Heart left ventricle (tissue), 16 donors: ENCODE results near the gene PROSER2. TPM values are rescaled to one million over a fixed set of nuclear protein-coding genes. Genes with fewer than 3 reads are reported as not detected.
A peak's percentile ranks its signal among the peaks of the same experiment; 100 is the strongest.

ENCODE experiments used
- ATAC-seq, 4 donors: fragments of 200-7000 bp; cut with Tn5 transposase; one replicate each; pipeline ENCODE4 v1.9.1; 2020 to 2022; ENCODE audit warnings: moderate library complexity in 4 of 4, mild to moderate bottlenecking in 3 of 4, moderate number of reproducible peaks in 1 of 4
- DNase-seq, 5 donors: peaks; one replicate each; pipeline ENCODE4 v3.0.0-alpha.2; 2020
- H3K27ac ChIP-seq, 12 donors: fragments of 200-600 bp; sonication (generic) in 4 of 12; one replicate each; pipeline versions ENCODE4 v1.5.0 to v1.8.0; 2016 to 2022; ENCODE audit warnings: mild to moderate bottlenecking in 2 of 12
- H3K27me3 ChIP-seq, 9 donors: fragments of 200-600 bp; sonication (generic) in 2 of 9; one replicate each; pipeline versions ENCODE4 v1.5.1 to v1.8.0; 2016 to 2022; ENCODE audit warnings: mild to moderate bottlenecking in 3 of 9
- H3K36me3 ChIP-seq, 9 donors: fragments of 200-600 bp; sonication (generic) in 2 of 9; one replicate each; pipeline versions ENCODE4 v1.5.0 to v1.8.0; 2018 to 2022; ENCODE audit warnings: mild to moderate bottlenecking in 2 of 9
- H3K4me1 ChIP-seq, 12 donors: fragments of 200-600 bp; sonication (generic) in 4 of 12; one replicate each; pipeline versions ENCODE4 v1.5.0 to v1.8.0; 2016 to 2022; ENCODE audit warnings: mild to moderate bottlenecking in 3 of 12
- H3K4me3 ChIP-seq, 12 donors: fragments of 200-600 bp; sonication (generic) in 4 of 12; one replicate each; pipeline versions ENCODE4 v1.5.0 to v1.8.0; 2017 to 2022; ENCODE audit warnings: mild to moderate bottlenecking in 9 of 12, moderate library complexity in 4 of 12
- H3K9me3 ChIP-seq, 12 donors: fragments of 200-600 bp; sonication (generic) in 4 of 12; one replicate each; pipeline versions ENCODE4 v1.5.0 to v1.8.0; 2016 to 2022; ENCODE audit warnings: mild to moderate bottlenecking in 1 of 12
- CTCF ChIP-seq, 12 donors: fragments of 200-600 bp; sonication (generic) in 4 of 12; IDR thresholded peaks; one replicate each; pipeline versions ENCODE4 v1.5.0 to v1.8.0; 2018 to 2022; ENCODE audit warnings: antibody characterized with exemption in 12 of 12, mild to moderate bottlenecking in 5 of 12
- POLR2A ChIP-seq, 2 donors: fragments of 450-650 bp; IDR thresholded peaks; one replicate each; pipeline ENCODE4 v1.6.1; 2017; ENCODE audit warnings: antibody characterized with exemption in 2 of 2, mild to moderate bottlenecking in 2 of 2, moderate library complexity in 2 of 2
- WGBS, 4 donors: extraction: QIAGEN DNeasy Blood & Tissue Kit in 2 of 4; methylation state at CpG; one replicate each; pipeline versions ENCODE4 v1.1.5 to v1.1.7; 2013 to 2018; 5-methylcytosine and 5-hydroxymethylcytosine counted together
- intact Hi-C, 10 donors: fragments of 100-400 bp; cut with DNase I; formaldehyde crosslinking; loops; one replicate each; pipeline versions ENCODE4 v1.11.1 to v1.14.2; 2022
- polyA plus RNA-seq, 2 donors: library from polyadenylated mRNA; stranded (reverse); fragments of 200-250 nt; gene quantifications; one replicate each; pipeline ENCODE4 v1.2.3, GENCODE V29; 2013
- total RNA-seq, 9 donors: library from RNA; depleted of rRNA in 2 of 9; stranded (reverse); fragments of >200 nt in 2 of 9; fragmentation: NEBNext Ultra II Directional in 3 of 9; extraction: Animal tissue kit (Norgen Biotek cat#: 25700) in 3 of 9; gene quantifications; one replicate each; pipeline versions ENCODE4 v1.1.0 to v1.2.4, GENCODE V29; 2016 to 2023
- donor health status: ischemic (EF 13 %, LVEDD 7.1; RV severe dilation, severe dysfunction).
- donor health status: healthy with polysubstance abuse.
- donor health status: DM: no; HTN: yes; CAD: no.
- donor health status: DM: no; HTN: no; CAD: no.
- donor health status: ischemic (EF 25% LVEDD 6.9; RV normal size, moderate dysfunction).
- donor health status: ischemic (EF 25% LVEDD 5.7; RV mildly dilated, moderate dysfunction).
- donor health status: healthy.
- donor health status: DM: yes; HTN: yes; CAD: no.
- donor health status: ischemic (EF 35%, LVEDD 5.7; RV mildly dilated, moderate dysfunction).
- donor health status: nonischemic (EF 11% LVEDD 7.7; RV severe dilation, severe dysfunction).
- donor health status: DM: yes; HTN: yes; CAD: no.
- donor health status: PGD.
- donor health status: ischemic (EF 29% LVEDD 5.4; RV normal size, mild dysfunction).
- donor health status: nonischemic (EF 23%, LVEDD 6.1; RV moderate dilation, normal function).

The PROSER2 gene
- total and polyA plus RNA-seq, 11 donors: 0.38 to 3.3 (median 0.83) TPM

DNA sequence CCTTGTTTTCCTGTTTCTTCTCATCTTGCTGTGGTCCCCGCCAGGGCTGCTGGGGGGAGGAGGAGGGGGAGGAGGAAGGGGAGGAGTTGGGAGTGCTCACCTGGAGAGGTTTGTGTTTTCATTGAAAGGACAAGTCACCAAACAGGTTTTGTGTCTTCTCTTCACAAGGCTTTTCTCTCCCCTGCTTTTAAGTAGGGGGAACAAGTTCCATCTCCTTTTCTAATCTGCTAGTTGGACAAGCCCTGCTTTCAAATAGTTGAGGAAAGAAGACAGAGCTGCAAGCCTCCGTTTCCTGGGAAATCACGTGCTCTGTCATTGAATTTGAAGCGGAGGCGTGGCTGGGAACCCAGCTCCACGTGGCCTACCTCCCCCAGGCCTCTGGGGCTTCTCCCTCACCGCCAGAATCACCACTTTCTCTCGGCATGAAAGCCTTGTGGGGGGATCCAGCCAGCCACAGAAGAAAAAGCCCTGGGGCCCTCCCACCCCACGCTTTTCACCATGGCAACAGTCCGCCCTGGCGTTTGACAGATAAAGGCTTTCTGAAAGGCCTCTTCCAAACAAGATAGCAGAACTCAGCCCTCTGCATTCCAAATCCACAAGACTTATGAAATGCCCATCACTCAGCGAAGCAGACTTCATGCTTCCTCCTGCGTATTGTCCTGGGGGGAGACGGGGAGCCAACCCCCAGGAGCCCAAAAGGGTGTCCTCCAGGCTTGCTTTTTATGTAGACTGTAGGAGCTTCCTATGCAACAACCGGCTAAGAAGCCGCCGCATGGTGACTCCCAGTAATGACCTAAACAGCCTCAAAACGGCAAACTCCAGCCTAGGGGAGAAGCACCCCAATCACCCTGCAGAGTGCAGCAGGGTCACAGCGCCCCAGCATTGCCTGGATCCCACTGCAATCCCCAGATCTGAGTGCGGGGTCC is 51.7 kb downstream of the PROSER2 start:
- Histone ChIP-seq H3K4me1 (peaks cover 0 to 43% (median 19%) of the 10 kb centered on the region in 12 donors), H3K4me3 (no peak overlapping the region), H3K9me3 (no peaks in the 10 kb centered on the region), H3K36me3 (no peaks in the 10 kb centered on the region), H3K27me3 (no peaks in the 10 kb centered on the region), H3K27ac (peak overlapping the region in 6 of 12 donors; percentile 13 to 52 (median 34))
- TF ChIP-seq CTCF (IDR thresholded peaks at IDR 0.05) (no peak), POLR2A (IDR thresholded peaks at IDR 0.05) (no peak)
- DNase-seq: peak; percentile 27 to 67 (median 57)
- peak in 2 of 4 donors; percentile 35 to 38 for ATAC-seq
- intact Hi-C loops: no loop called here
- WGBS, 4 donors: 23 to 42% (median 35%) methylated on average over 14 to 20 of the region's 20 CpGs

- Histone ChIP-seq H3K27ac (peak overlapping the region in 7 of 12 donors; percentile 13 to 52 (median 28)), H3K4me1 (peaks cover 0 to 38% (median 19%) of the 10 kb centered on the region in 12 donors), H3K4me3 (no peak overlapping the region), H3K9me3 (no peaks in the 10 kb centered on the region), H3K36me3 (no peaks in the 10 kb centered on the region), H3K27me3 (no peaks in the 10 kb centered on the region)
- ATAC-seq: peak; percentile 90 to 93 (median 92)
- TF ChIP-seq CTCF (IDR thresholded peaks at IDR 0.05) (no peak), POLR2A (IDR thresholded peaks at IDR 0.05) (no peak)
- WGBS, 4 donors: 49 to 66% (median 53%) methylated on average over 12 to 17 of the region's 17 CpGs
- intact Hi-C loops: no loop called here
- DNase-seq: peak; percentile 69 to 85 (median 79)
Observed at GRCh38 chr10:11875494-11876281, 52.5 kb downstream of the PROSER2 start.

DNA sequence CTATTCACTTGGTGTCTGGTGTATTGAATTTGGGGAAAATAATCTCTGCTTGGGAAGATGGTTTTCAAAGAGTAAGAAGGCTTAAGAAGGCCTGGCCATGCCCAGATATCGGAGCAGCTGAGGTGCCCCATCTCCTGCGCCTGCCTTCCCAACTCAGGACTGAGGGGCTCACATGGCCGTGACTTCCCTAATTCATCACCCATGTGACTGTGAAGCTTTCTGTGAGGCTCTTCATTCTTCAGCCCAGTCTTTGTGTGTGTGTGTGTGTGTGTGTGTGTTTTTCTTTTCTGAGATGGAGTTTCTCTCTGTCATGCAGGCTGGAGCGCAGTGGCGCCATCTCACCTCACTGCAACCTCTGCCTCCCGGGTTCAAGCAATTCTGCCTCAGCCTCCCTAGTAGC is 53.2 kb downstream of the PROSER2 start:
- intact Hi-C loops: no loop called here

More for the DNA sequence above, 53.2 kb downstream of the PROSER2 start:
- TF ChIP-seq POLR2A (IDR thresholded peaks at IDR 0.05): no peak
- TF ChIP-seq CTCF (IDR thresholded peaks at IDR 0.05): no peak
- H3K27ac ChIP-seq: peak overlapping the region in 2 of 12 donors; percentile 44 to 49
- WGBS, 4 donors: 93 to 96% (median 95%) methylated on average over 6 of the region's 6 CpGs
- H3K9me3 ChIP-seq: no peaks in the 10 kb centered on the region
- no peaks in the 10 kb centered on the region for H3K36me3 ChIP-seq
- DNase-seq: peak in 1 of 5 donors; percentile 33
- H3K4me3 ChIP-seq: no peak overlapping the region
- H3K4me1 ChIP-seq: peaks cover 0 to 32% (median 19%) of the 10 kb centered on the region in 12 donors
- no peaks in the 10 kb centered on the region for H3K27me3 ChIP-seq
- ATAC-seq: no peak
